Neutrophil (primary cell): ENCODE data around the gene OSBPL3.

Experiments used
- H3K27ac ChIP-seq: fragments of 200-600 bp; sonication (generic); 2 replicates; pipeline ENCODE4 v1.5.1; 2016; ENCODE audit warnings: mild to moderate bottlenecking, moderate library complexity
- H3K27me3 ChIP-seq: fragments of 200-600 bp; sonication (generic); 2 replicates; pipeline ENCODE4 v1.6.0; 2016; ENCODE audit warnings: mild to moderate bottlenecking
- H3K36me3 ChIP-seq: fragments of 200-600 bp; sonication (generic); 2 replicates; pipeline ENCODE4 v1.5.1; 2017
- H3K4me1 ChIP-seq, 2 experiments: fragments of 200-600 bp in 1 of 2; sonication (generic) in 1 of 2; 1 replicate in 1 of 2; 2 replicates in 1 of 2; pipeline versions ENCODE4 v1.5.1 to v1.6.1; 2013 to 2016; ENCODE audit warnings: low read depth in 1 of 2, low read length in 1 of 2, mild to moderate bottlenecking in 1 of 2, moderate library complexity in 1 of 2; ENCODE audit not compliant: control insufficient read depth in 1 of 2, insufficient read depth in 1 of 2
- H3K4me3 ChIP-seq, 2 experiments: fragments of 200-600 bp in 1 of 2; sonication (generic) in 1 of 2; 1 replicate in 1 of 2; 2 replicates in 1 of 2; pipeline ENCODE4 v1.5.1; 2013 to 2016; ENCODE audit warnings: low read depth in 1 of 2, low read length in 1 of 2, mild to moderate bottlenecking in 1 of 2, moderate library complexity in 1 of 2
- H3K9me3 ChIP-seq: fragments of 200-600 bp; sonication (generic); 2 replicates; pipeline ENCODE4 v1.5.1; 2016
- CTCF ChIP-seq: fragments of 200-600 bp; sonication (generic); IDR thresholded peaks from 2 replicates; pipeline ENCODE4 v1.5.1; 2016; ENCODE audit warnings: antibody characterized with exemption

The OSBPL3 gene

GRCh38 chr7:24754906-24755506 lies 225.0 kb downstream of the OSBPL3 start:
- peaks cover 4 to 13% of the 10 kb centered on the region in 2 experiments for H3K4me1 ChIP-seq
- H3K9me3 ChIP-seq, result no peaks in the 10 kb centered on the region
- H3K4me3 ChIP-seq, result no peak overlapping the region
- H3K27me3 ChIP-seq, result peaks cover 96% of the 10 kb centered on the region
- H3K27ac ChIP-seq, result no peak overlapping the region
- H3K36me3 ChIP-seq, result no peaks in the 10 kb centered on the region
- TF ChIP-seq CTCF, result no peak

- no peaks in the 10 kb centered on the region for H3K9me3 ChIP-seq
- no peak overlapping the region for H3K4me3 ChIP-seq
- peaks cover 4 to 8% of the 10 kb centered on the region in 2 experiments for H3K4me1 ChIP-seq
- no peaks in the 10 kb centered on the region for H3K36me3 ChIP-seq
- no peak for TF ChIP-seq CTCF
- H3K27me3 ChIP-seq, result peaks cover 71% of the 10 kb centered on the region
- no peak overlapping the region for H3K27ac ChIP-seq
Measured at GRCh38 chr7:24752073-24752800, 227.7 kb downstream of the OSBPL3 start.

- no peaks in the 10 kb centered on the region for H3K9me3 ChIP-seq
- no peak overlapping the region for H3K27ac ChIP-seq
- peaks cover 63% of the 10 kb centered on the region for H3K27me3 ChIP-seq
- H3K4me3 ChIP-seq, result no peak overlapping the region
- peaks cover 2% of the 10 kb centered on the region in 2 experiments for H3K4me1 ChIP-seq
- H3K36me3 ChIP-seq, result no peaks in the 10 kb centered on the region
- no peak for TF ChIP-seq CTCF
Measured at GRCh38 chr7:24751484-24751883, 228.5 kb downstream of the OSBPL3 start.

- Histone ChIP-seq H3K27me3 (peaks cover 54% of the 10 kb centered on the region), H3K4me1 (no peaks in the 10 kb centered on the region), H3K4me3 (no peak overlapping the region), H3K36me3 (no peaks in the 10 kb centered on the region), H3K27ac (no peak overlapping the region), H3K9me3 (no peaks in the 10 kb centered on the region)
- no peak for TF ChIP-seq CTCF
Measured at GRCh38 chr7:24750441-24751055, 229.4 kb downstream of the OSBPL3 start.

GRCh38 chr7:24748521-24748920 lies 231.5 kb downstream of the OSBPL3 start:
- Histone ChIP-seq H3K27ac (no peak overlapping the region), H3K27me3 (peaks cover 38% of the 10 kb centered on the region), H3K9me3 (no peaks in the 10 kb centered on the region), H3K4me3 (no peak overlapping the region), H3K36me3 (no peaks in the 10 kb centered on the region), H3K4me1 (no peaks in the 10 kb centered on the region)
- TF ChIP-seq CTCF, result no peak
